Stomach (tissue), 4 donors: ENCODE measurements around the gene CD200.

ENCODE experiments used
- CTCF ChIP-seq, 7 experiments: fragments of 450-650 bp in 4 of 7; fragments of 200-600 bp in 3 of 7; sonication (generic) in 3 of 7; IDR thresholded peaks; one replicate each; pipeline ENCODE4 v1.5.1; 2016 to 2019; ENCODE audit warnings: antibody characterized with exemption in 7 of 7, control low read depth in 2 of 7, mild to moderate bottlenecking in 1 of 7
- POLR2A ChIP-seq, 4 donors: fragments of 450-650 bp; IDR thresholded peaks; one replicate each; pipeline ENCODE4 v1.6.1; 2016; ENCODE audit warnings: antibody characterized with exemption in 4 of 4, control low read depth in 2 of 4, mild to moderate bottlenecking in 1 of 4, moderate library complexity in 1 of 4

- TF ChIP-seq CTCF (IDR thresholded peaks at IDR 0.05) (no peak), POLR2A (IDR thresholded peaks at IDR 0.05) (no peak)
These were observed 41.0 kb downstream of the CD200 start for GRCh38 chr3:112373924-112374323.
